Keratinocyte (primary cell): ENCODE results near the gene ALCAM.

Experiments used
- CTCF ChIP-seq, 3 experiments: IDR thresholded peaks in 1 of 3; conservative IDR thresholded peaks in 1 of 3; optimal IDR thresholded peaks in 1 of 3; 2 replicates in 2 of 3; 3 replicates in 1 of 3; pipeline versions ENCODE3 to v1.5.1; 2011; ENCODE audit warnings: low read length in 3 of 3, mild to moderate bottlenecking in 3 of 3, moderate library complexity in 2 of 3, control low read depth in 1 of 3, inconsistent platforms in 1 of 3; ENCODE audit not compliant: insufficient read depth in 2 of 3; ENCODE audit errors: extremely low read depth in 1 of 3
- EZH2 ChIP-seq: IDR thresholded peaks from one replicate; pipeline ENCODE4 v1.6.1; 2012; ENCODE audit warnings: inconsistent platforms, mild to moderate bottlenecking, low read length, moderate library complexity

- no peak for TF ChIP-seq CTCF (optimal IDR thresholded peaks at IDR 0.05 in 1 of 3, IDR thresholded peaks at IDR 0.05 in 1 of 3, conservative IDR thresholded peaks at IDR 0.05 in 1 of 3; ENCODE audit: extremely low read depth in 1 of 3, insufficient read depth in 2 of 3, low read length in 3 of 3)
- TF ChIP-seq EZH2 = no peak
Measured at GRCh38 chr3:105448338-105448982, 81.8 kb downstream of the ALCAM start.
